GM18498 (cell line): ENCODE results near the gene BCAS3.
"Not testable (repeated sequence)": the region's sequence is repeated elsewhere in the genome, so short reads cannot be mapped to it uniquely, and the experiment has no call there.

ENCODE experiments used
- ATAC-seq: cut with Tn5 transposase; IDR thresholded peaks from one replicate; pipeline ENCODE4 v1.9.1; 2021; ENCODE audit warnings: mild to moderate bottlenecking, moderate library complexity; ENCODE audit not compliant: unreplicated experiment

BCAS3 gene

DNA sequence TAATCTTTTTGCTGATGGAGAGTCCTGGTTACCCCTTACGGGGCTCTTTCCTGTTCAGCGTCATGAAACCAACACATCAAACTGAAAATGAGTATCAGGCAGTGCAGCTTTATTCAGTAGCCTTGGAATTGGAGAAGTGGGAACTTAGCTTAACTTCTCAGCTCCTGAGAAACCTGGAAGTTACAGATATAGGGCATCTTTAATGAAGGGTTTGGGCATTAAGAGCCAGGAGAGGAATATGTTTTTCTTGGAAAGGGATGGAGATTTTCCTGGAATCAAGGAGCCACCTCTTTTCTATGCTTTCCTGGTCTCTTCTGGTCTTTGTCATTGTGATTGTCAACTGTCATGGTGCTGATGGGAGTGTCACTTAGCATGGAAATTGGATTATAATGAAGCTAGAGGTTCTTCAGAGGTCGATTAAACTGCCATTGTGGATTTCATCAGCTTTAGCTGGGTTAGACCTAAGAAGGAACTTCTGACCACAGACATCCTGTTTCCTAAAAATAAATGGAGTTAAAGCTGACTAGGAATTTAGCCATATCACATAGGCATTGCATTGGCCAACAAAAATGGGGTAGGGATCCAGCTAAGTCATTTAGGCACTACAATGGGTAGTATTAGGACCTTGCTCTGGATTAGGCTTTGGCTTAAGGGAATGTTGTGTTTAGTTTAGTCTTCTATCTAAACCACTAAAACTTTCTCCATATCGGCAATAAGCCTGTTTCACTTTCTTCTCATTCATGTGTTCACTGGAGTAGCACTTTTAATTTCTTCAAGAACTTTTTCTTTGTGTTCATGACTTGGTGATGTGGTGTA lies 186.4 kb downstream of the BCAS3 start:
- ATAC-seq: no peak

DNA sequence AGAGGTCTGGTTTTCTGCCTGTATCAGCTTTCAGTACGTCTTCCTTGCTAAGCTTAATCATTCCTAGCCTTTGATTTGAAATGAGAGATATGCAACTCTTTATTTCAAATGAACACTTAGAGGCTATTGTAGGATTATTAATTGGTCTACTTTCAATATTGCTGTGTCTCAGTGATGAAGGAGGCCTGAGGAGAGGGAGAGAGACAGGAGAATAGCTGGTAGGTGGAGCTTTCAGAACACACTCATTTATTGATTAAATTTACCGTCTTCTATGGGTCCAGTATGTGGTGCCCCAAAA lies 187.0 kb downstream of the BCAS3 start:
- no peak for ATAC-seq

DNA sequence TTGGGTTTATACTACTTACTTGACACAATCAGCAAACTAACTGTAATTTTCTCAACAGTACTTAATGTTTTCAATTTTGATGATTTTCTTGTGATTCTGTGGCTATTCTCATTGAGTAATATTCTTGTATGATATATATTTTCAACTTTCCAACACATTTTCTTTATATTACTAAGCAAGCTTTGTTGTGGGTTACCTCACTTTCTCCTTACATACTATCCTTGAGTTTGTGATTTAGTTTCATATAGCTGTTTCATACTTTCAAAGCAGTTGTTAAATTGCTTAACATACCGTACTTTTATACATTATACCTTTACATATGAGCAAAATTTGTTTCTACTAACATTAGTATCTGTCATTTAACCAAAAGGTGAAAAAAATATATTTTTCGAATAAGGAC lies 197.1 kb downstream of the BCAS3 start:
- no peak for ATAC-seq

DNA sequence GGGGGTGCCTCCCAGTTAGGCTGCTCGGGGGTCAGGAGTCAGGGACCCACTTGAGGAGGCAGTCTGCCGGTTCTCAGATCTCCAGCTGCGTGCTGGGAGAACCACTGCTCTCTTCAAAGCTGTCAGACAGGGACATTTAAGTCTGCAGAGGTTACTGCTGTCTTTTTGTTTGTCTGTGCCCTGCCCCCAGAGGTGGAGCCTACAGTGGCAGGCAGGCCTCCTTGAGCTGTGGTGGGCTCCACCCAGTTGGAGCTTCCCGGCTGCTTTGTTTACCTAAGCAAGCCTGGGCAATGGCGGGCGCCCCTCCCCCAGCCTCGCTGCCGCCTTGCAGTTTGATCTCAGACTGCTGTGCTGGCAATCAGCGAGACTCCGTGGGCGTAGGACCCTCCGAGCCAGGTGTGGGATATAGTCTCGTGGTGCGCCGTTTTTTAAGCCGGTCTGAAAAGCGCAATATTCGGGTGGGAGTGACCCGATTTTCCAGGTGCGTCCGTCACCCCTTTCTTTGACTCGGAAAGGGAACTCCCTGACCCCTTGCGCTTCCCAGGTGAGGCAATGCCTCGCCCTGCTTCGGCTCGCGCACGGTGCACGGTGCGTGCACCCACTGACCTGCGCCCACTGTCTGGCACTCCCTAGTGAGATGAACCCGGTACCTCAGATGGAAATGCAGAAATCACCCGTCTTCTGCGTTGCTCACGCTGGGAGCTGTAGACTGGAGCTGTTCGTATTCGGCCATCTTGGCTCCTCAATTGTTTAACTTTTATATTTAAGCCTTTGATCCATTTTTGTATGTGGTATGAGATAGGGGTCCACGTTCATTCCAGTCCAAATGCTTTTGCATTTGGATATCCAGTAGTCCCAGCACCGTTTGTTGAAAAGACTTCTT lies 209.3 kb downstream of the BCAS3 start:
- ATAC-seq: not testable (repeated sequence)

DNA sequence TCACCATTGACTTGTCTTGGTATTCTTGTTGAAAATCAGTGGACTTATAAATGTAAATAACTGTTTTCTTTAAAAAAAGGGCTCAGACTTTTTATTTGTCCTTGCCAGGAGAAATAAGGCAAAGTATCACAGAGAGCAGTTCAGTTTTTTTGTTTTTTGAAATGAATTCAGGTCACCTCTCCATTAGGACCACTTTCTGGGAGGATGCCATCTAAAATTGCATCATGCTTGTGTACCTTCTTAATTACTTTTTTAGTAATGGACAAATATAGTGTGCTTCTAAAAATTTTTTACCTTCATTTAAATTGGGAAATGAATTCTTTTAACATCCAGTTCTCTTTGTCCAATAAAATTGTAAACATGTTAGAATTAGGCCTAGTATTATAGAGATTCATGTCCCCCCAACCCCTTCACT lies 210.0 kb downstream of the BCAS3 start:
- no peak for ATAC-seq

DNA sequence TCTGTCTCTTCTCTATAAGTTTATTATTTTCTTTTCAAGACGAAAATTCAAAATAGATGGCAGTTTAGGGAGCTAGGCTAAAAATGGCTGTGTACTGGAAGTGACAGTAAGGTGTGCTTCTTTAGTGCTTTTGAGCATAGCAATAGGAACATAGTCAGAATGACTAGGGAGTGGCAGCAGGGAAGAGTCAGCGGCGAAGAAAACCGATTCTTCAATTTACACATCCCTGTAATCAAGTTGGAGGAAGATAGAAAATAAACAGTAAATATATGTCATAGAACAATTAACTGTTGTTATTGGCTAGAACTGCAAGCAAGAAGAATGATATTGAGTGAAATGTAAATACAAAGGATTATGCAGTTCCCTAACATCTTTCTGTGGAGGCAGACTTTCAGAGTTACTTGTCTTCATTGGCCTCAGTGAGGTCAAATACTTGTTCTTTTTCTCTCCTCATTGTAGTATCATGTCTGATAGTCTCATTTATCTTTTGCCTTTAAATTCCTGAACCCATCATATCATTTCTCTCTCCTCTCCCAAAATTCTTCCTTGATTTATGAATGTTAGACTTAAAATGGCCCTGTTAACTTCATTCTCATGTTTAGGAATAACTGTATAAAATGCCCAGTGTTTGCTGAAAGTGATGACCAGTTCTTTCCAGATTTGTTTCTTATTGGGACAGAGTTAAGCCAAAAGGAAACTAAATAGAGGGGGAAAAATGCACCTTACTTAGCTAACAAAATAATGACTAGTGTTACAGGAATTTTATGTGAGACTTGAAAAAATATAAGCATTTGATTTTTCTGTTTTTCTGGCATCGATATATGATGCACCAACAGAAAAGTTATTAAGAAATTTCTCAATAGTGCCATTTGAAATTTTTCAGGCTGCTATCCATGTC lies 211.4 kb downstream of the BCAS3 start:
- no peak for ATAC-seq

DNA sequence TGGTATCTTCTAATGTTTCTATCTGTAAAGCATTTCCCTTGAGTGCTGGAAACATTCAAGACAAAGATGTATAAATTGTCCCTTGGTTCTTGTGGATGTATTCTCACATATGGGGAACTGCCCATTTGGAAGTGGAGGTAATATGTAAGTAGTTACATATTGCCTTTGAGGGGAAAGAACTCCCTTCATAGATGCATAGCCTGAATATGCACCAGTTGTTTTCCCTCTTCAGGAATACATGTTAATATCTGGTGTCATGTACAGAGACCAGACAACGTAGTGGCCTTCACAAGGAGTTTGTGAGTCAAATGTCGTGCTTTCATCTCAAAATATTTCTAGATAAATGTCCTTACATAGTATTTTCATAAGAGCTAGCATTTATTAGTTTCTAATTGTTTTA lies 213.5 kb downstream of the BCAS3 start:
- ATAC-seq: no peak

DNA sequence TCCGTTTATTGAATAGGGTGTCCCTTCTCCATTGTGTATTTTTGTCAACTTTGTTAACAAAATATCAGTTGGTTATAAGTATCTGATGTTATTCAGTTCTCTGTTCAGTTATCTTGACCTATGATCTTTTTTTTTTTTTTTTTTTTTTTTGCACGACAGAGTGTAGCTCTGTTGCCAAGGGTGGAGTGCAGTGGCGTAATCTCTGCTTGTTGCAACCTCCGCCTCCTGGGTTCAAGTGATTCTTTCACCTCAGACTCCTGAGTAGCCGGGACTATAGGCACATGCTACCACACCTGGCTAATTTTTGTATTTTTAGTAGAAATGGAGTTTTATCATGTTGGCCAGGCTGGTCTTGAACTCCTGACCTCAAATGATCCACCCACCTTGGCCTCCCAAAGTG lies 215.8 kb downstream of the BCAS3 start:
- no peak for ATAC-seq

DNA sequence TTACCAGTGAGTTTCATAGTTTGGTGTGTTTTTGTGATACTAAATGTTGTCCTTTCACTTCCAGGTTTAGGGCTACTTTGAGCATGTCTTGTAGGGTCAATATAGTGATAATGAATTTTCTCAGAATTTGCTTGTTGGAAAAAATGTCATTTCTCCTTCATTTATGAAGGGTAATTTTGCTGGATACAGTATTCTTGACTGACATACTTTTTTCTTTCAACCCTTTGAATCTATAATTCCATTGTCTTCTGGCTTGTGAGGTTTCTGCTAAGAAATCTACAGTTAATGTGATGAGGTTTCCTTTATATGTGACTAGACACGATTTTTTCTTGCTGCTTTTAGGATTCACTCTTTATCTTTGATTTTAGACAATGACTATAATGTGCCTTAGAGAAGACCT lies 219.3 kb downstream of the BCAS3 start:
- ATAC-seq: no peak

DNA sequence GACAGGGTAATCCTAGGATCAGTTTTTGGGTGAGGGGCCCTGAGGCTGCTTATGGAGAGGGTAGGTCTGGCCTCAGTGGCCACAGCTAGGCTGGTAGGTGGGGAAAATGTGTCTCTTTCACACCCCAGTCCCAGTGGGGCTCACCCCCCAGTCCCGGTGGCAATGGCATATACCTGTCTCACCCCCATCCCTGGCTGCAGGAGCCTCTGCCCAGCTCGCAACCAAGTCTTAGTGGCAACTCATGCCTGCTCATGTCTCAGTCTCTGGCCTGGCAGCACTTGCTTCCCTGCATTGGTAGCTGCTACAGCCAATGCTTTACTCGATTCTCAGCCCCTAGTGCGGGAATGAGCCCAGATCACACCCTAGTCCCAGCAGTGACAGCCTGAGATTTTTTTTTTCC lies 221.5 kb downstream of the BCAS3 start:
- no peak for ATAC-seq

DNA sequence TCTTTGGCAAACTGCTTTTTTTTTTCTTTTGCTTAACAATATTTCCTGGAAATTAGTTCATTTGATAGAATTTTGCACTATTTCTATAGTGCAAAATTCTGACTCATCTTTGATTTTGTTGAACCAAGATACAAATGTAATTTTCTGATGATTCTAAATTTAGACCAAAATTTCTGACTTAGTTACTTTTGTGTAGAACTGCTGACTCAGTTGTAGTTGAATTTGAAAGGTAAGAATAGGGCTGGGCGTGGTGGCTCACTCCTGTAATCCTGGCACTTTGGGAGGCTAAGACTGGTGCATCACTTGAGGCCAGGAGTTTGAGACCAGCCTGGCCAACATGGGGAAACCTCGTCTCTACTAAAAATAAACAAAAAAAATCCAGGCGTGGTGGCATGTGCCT lies 223.0 kb downstream of the BCAS3 start:
- ATAC-seq: no peak

DNA sequence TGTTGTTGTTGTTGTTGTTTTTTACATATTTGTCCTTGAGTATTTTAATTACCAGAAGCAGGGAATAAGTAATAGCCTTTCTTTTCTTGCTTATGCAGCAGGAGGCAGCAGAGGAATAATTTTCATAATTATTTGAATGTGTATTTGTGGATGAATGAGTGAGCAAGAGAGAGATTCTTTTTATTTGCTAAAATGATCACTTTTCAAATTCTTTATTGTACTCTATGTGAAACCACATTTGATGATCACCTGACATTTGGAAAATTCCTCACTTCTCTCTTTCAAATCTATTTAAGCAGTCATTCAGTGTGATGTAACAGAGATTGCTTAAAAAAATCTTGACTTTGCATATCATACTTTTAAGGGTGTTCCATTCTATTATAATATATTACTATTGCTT lies 223.6 kb downstream of the BCAS3 start:
- ATAC-seq: no peak

DNA sequence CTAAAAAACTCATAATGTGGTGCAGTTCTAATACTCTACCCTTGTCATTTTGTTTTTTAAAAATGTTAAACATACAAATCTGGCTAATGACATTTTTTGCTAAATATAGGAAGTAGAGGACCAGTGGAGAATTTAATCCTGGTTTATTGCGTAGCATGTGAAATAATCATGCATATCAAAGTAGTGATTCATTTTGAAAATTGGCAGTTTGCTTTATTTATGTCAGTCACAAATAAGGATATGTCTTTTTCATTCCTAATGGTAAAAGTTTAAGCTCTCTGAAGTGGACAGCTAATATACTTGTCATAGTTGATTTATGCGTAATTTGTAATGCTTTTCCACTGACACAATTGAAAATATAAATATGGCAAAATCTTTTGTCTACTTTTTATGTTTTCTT lies 224.2 kb downstream of the BCAS3 start:
- no peak for ATAC-seq

DNA sequence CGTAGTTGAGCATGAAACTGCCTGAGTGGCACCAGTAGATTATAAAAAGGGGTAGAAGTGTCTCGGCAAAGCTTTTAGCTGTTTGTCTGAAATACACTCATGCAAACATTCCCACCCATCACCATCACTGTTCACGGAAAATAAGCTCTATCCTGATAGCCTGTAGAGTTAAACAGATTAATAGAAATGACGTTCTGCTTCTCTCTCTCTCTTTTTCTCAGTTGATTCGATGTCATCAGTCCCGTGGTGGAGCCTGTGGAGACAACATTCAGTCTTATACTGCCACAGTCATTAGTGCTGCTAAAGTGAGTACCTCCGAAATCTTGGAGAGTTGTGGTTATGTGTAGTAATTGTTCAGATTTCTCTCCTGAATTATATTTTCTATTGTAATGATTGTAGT lies 224.7 kb downstream of the BCAS3 start:
- ATAC-seq: no peak

DNA sequence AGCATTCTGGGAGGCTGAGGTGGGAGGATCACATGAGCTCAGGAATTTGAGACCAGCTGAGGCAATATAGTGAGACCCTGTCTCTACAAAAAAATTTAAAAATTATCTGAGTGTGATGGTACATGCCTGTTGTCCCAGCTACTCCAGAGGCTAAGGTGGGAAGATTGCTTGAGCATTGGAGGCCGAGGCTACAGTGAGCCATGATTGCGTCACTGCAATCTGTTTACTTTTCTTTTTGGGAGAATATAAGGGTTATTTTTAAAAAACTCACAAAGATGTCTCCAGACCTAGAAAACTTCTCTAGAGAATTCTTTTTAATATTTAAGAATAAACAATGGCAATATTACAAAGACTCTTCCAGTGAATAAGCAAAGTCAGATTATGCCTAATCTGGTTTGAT lies 226.9 kb downstream of the BCAS3 start:
- ATAC-seq: no peak

DNA sequence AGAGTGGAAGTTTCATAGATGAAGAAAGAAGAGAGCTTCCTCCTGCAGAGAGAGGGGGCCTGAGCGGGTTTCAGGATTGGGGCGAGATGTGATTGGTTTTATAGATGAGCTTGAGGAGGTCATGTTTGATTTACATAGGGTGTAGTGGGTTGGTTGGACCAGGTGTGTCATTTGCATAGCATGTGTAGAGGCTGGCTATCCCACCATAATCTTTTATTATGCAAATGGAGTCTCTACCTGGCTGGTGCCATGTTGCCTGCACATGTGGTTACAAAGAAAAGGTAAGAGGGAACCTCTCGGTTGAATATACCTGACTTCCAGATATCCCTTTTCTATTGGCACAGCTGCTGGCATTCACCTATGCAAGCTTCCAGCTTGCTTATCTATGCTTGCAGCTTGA lies 228.1 kb downstream of the BCAS3 start:
- ATAC-seq: no peak

DNA sequence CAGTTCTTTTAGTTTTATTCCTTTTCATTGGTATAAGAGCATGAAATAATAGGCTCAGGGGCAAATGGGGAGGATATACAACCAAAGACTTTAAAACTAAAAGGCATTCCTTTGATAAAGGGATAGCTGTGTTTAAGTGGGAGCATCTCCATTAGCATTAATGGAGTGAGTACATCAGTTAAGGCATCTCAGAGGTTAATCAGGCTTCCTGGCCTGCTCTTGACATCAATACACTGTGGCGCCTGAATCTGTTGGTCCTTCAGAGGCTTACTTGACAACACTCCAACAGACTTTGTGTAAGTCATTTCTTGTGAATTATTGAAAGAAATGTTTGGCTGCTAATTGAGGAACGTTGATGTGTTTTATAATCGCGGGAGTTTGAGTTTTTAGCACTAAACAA lies 230.7 kb downstream of the BCAS3 start:
- ATAC-seq: no peak

DNA sequence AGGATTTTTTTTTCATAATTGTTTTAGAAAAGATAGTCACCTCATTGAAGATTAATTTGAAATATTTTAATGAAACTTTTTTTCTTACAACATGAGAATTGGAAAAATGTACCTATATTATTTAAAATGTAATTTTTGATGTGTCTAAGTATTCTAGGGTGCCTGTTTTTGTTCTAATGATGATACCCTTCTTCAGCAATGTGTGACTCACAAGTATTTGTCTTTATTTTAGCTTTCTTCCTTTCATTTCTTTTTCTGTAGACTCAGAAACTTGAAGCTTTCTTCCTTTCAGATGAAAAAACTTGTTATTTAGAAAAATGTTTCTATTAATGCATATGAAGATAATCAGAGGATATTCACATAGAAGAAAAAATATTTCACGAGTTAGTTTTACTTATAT lies 231.8 kb downstream of the BCAS3 start:
- no peak for ATAC-seq

DNA sequence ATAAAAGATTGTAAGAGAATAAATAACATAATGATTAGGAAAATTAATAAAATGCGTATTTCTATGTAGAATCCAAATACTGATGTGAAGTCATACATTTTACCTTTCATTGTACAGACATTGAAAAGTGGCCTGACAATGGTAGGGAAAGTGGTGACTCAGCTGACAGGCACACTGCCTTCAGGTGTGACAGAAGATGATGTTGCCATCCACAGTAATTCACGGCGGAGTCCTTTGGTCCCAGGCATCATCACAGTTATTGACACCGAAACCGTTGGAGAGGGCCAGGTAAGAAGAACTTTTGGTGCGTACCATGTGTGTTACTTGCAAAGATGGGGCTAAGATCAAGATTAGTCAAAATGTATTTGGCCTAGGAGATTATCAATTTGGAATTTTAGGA lies 232.8 kb downstream of the BCAS3 start:
- no peak for ATAC-seq

DNA sequence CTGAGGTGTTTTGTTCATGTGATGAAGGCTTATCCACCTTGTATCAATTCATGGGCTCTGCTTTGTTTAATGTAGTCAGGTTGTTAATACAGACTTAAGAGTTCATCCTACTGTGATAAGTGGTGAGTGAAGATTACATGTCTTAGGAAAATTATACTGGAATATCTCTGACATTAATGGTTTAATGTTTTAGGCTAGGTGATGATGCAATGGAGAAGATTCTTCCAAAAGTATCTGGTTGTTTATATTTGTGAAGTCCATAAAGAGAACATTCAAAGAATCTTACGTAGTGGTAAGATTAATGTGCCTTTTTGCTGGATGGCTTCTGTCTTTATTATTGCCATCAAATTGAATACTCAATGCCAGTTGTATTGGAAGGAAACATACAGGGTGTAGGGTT lies 236.4 kb downstream of the BCAS3 start:
- ATAC-seq: no peak

DNA sequence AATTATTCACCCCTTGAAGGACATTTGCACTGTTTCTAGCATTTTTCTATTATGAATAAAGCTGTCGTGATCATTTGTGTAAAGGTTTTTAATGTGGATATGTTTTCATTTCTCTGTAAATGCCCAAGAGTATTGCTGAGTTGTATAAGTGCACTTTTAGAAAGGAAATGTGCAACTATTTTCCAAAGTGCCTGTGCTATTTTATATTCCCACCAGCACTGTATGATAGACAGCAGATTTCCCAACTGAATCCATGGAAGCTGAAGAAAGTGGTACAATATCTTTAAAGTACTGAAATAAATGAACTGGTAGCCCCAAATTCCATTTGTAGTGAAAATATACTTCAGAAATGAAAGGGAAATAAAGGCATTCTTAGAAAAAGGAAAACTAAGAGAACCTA lies 238.4 kb downstream of the BCAS3 start:
- ATAC-seq: no peak
